Activated CD4-positive, alpha-beta memory T cell treated with anti-CD3 and anti-CD28 coated beads, Interleukin-2, amount 10 ng/mL, durations not matched to agents 7 days and 5 days (primary cell): ENCODE data around the gene RPL13. TPM values are rescaled to one million over a fixed set of nuclear protein-coding genes. Genes with fewer than 3 reads are reported as not detected.

Experiments
- CTCF ChIA-PET: fragments of 350-600 bp; sonication (Branson Sonifier 250); formaldehyde crosslinking; loops from one replicate; lab custom pipeline; 2021; ENCODE audit warnings: antibody characterized with exemption, inconsistent platforms; lab: Charles Lee
- POLR2A ChIA-PET: fragments of 350-600 bp; sonication (Branson Sonifier 250); formaldehyde crosslinking; loops from one replicate; lab custom pipeline; 2021; ENCODE audit warnings: antibody characterized with exemption; lab: Charles Lee
- DNase-seq: peaks from one replicate; pipeline ENCODE4 v3.0.0-alpha.2; 2020
- H3K27ac Mint-ChIP-seq: one replicate; pipeline ENCODE4 v1.8.0; 2021; ENCODE audit warnings: mild to moderate bottlenecking, mixed read lengths
- H3K27me3 Mint-ChIP-seq: one replicate; pipeline ENCODE4 v1.8.0; 2021; ENCODE audit warnings: mixed read lengths
- H3K36me3 Mint-ChIP-seq: one replicate; pipeline ENCODE4 v1.8.0; 2021; ENCODE audit warnings: low read depth, mixed read lengths
- H3K4me1 Mint-ChIP-seq: one replicate; pipeline ENCODE4 v1.8.0; 2021; ENCODE audit warnings: mixed read lengths
- H3K4me3 Mint-ChIP-seq: one replicate; pipeline ENCODE4 v1.8.0; 2021; ENCODE audit warnings: mild to moderate bottlenecking, mixed read lengths
- H3K9me3 Mint-ChIP-seq: one replicate; pipeline ENCODE4 v1.8.0; 2021; ENCODE audit warnings: mixed read lengths
- total RNA-seq, 2 experiments: library from RNA; stranded (reverse); gene quantifications; one replicate each; pipeline ENCODE4 v1.2.3, GENCODE V29; 2021

The RPL13 gene
- total RNA-seq, 2 experiments from 2014 or later: 2,083 to 2,114 TPM

DNA sequence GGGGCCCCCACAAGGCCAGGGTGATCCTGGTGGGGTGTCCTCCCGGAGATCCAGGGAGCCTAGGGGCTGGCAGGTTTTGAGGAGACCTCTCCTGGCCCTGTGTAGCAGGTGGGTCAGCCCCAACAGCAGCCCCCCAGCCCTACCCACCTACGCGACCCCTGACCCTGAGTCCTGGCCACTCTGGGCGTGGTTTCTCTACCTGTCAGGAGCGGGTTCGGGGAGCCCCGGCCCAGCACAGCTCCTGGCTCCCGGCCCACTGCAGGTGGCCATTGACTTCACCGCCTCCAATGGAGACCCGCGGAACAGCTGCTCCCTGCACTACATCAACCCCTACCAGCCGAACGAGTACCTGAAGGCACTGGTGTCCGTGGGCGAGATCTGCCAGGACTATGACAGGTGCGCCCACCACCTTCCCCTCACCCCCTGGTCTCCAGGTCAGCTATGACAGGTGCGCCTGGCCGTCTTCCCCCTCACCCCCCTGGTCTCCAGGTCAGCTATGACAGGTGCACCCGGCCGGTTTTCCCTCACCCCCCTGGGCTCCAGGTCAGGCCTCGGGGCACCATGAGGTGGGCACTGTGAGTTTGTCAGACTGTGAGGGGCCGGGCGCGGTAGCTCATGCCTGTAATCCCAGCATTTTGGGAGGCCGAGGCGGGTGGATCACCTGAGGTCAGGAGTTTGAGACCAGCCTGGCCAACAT, 28.1 kb downstream of the RPL13 start:
- ChIA-PET POLR2A (no interaction called here), CTCF (no interaction called here)
- Mint-ChIP-seq H3K9me3 (no peaks in the 10 kb centered on the region), H3K4me1 (peaks cover 4% of the 10 kb centered on the region), H3K27me3 (no peaks in the 10 kb centered on the region), H3K36me3 (no peaks in the 10 kb centered on the region), H3K27ac (no peak overlapping the region), H3K4me3 (no peak overlapping the region)
- no peak for DNase-seq

DNA sequence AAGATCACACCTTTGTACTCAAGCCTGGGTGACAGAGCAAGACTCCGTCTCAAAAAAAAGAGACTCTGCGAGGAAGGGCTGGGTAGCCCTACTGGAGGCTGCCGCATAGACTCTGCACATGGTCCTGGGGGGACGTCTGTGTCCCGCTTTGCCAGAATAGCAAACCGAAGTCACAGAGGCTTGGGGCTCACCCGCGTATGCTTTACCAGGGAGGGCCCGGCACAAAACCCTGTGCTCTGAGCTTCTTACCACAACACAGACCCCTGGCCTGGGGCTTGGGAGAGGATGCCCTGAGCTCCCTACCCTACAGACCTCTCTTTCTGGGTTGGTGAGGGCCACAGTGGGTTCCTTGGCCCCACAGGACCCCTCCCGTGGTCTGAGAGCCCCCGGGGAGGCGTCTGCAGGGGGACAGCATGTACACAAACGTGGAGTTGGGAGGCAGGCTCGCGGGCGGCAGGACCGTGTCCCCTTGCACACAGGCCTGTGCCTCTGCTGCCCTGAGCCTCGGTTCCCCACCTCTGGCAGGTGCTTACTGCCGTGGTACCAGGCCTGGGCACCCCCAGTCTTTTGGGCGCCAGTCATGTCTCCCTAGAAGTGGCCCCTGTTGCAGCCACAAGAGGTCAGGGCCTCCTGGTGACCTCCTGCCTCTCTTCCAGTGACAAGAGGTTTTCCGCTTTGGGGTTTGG, 28.9 kb downstream of the RPL13 start:
- POLR2A ChIA-PET: interaction anchor here (0.6 kb wide), 1 partner anchor 22 kb away, joined by 4 read pairs; no protein-coding TSS in a partner anchor
- H3K4me3 Mint-ChIP-seq: no peak overlapping the region

DNA sequence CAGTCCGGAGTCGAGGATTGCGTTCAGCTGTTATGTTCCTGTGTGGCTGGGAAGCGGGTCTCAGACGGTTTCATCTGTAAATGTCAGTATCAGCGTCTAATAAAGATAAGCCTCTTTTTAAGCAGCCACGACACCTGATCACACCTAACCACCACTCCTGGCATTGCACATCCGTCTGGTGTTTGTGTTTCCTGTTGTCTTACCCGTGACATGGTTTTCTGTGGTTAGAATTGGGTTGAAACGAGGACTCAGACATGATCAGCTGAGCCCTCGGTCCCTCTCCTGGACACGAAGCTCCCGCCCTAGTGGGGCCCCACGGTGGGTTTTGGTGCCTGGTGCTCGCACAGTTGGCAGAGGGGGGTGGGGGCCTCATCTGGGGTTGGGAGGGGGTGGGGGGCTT, 33.4 kb downstream of the RPL13 start:
- H3K27me3 Mint-ChIP-seq: no peaks in the 10 kb centered on the region
- DNase-seq: peak; percentile 70
- ChIA-PET POLR2A (interaction anchor here (0.5 to 0.8 kb wide), 2 partner anchors 63 to 812 kb away, joined by 3 to 5 read pairs; partner anchors contain the start of genes CHMP1A and SPATA33), CTCF (no interaction called here)
- no peaks in the 10 kb centered on the region for H3K9me3 Mint-ChIP-seq
- peak overlapping the region; percentile 63 for H3K27ac Mint-ChIP-seq
- no peaks in the 10 kb centered on the region for H3K36me3 Mint-ChIP-seq
- H3K4me3 Mint-ChIP-seq: peak overlapping the region; percentile 30
- H3K4me1 Mint-ChIP-seq: peaks cover 16% of the 10 kb centered on the region

More for the DNA sequence above, 28.9 kb downstream of the RPL13 start:
- Mint-ChIP-seq H3K27me3 (no peaks in the 10 kb centered on the region), H3K27ac (no peak overlapping the region), H3K9me3 (no peaks in the 10 kb centered on the region), H3K4me1 (peaks cover 12% of the 10 kb centered on the region), H3K36me3 (no peaks in the 10 kb centered on the region)
- CTCF ChIA-PET: no interaction called here
- no peak for DNase-seq

DNA sequence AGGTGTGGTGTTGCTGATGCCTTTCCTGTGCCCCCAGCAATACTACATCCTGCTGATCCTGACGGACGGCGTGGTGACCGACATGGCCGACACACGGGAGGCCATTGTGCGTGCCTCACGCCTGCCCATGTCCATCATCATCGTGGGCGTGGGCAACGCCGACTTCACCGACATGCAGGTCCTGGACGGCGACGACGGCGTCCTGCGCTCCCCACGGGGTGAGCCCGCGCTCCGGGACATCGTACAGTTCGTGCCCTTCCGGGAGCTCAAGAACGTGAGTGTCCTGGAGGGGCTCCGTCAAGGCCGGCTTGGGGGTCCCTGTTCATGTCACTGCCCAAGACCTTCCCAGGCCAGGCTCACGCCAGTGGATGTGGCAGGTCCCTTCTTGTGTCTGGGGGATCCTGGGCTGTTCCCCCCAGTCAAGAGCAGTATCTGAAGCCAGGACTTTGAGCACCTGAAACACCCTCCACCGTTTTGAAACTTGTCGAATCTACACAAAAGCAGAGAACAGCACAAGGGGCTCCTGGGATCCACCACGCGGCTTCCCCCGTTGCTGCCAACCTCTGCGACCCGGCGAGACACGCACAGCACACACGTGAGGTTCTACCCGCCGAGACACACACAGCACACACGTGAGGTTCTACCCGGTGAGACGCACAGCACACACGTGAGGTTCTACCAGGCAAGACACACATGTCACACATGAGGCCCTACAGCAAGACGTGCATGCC, 35.0 kb downstream of the RPL13 start:
- POLR2A ChIA-PET: no interaction called here
- CTCF ChIA-PET: no interaction called here
- no peak for DNase-seq
- H3K4me1 Mint-ChIP-seq: peaks cover 16% of the 10 kb centered on the region
- H3K4me3 Mint-ChIP-seq: no peak overlapping the region
- H3K27ac Mint-ChIP-seq: no peak overlapping the region
- no peaks in the 10 kb centered on the region for H3K27me3 Mint-ChIP-seq
- no peaks in the 10 kb centered on the region for H3K9me3 Mint-ChIP-seq
- no peaks in the 10 kb centered on the region for H3K36me3 Mint-ChIP-seq

DNA sequence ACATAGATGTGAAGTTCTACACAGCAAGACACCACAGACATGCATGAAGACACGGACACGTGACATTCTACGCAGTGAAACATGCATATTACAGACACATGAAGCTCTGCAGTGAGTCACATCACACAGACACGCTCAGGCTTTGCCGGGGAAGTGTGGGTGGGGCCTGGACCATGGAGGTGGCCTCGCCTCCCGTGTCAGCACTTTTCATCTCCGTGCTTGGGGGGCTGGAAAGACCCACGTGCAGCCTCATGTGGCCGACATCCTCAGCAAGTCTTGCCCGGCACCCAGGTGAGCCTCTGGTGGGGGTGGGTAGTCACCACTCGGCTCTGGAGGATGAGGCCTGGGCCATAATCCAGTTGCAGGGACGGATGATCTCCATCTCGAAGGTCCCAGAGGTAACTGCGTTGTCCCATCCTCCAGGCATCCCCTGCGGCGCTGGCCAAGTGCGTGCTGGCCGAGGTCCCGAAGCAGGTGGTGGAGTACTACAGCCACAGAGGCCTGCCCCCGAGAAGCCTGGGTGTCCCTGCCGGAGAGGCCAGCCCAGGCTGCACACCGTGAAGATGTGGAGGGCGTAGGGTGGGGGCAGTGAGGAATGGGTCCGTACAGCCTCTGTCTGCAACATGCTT, 35.7 kb downstream of the RPL13 start:
- Mint-ChIP-seq H3K4me3 (no peak overlapping the region), H3K36me3 (no peaks in the 10 kb centered on the region), H3K4me1 (peaks cover 16% of the 10 kb centered on the region), H3K27ac (no peak overlapping the region), H3K27me3 (no peaks in the 10 kb centered on the region), H3K9me3 (no peaks in the 10 kb centered on the region)
- no peak for DNase-seq
- CTCF ChIA-PET: no interaction called here
- POLR2A ChIA-PET: no interaction called here

DNA sequence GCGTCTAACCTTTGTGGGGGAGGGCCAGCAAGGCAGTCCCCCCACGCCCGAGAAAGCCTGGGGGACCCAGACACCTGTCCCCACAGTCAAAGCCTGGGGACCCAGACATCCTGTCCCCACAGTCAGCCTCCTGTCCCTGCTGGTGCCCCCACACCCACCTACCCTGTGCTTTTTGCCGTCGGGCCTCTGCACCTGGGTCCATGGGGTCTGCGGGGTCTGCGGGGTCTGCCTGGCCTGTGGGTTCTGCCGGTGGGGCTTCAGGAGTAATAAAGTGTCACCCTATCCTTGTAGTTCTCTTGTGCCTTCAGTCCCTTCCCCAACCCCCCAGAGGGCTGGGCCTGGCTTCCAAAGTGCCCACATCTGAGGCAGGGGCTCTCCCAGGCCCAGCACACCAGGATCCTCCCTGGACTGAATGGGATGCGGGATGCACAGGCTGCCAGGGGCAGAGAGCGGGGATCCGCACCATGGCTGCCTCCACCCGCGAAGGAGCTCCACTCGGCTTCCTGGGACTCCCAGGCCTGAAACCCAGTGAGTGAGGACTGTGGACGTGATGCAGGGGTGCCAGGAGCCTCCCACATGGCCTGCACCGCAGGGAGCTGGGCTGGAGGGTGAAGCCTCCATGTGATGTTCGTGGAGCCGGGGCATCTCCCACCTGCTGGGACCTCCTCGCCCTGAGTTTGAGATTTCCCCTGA, 36.6 kb downstream of the RPL13 start:
- no peak overlapping the region for H3K4me3 Mint-ChIP-seq
- ChIA-PET CTCF (interaction anchor here (1.1 kb wide), 1 partner anchor 357 kb away, joined by 3 read pairs; no protein-coding TSS in a partner anchor), POLR2A (no interaction called here)
- no peaks in the 10 kb centered on the region for H3K36me3 Mint-ChIP-seq
- H3K27me3 Mint-ChIP-seq: no peaks in the 10 kb centered on the region
- no peak overlapping the region for H3K27ac Mint-ChIP-seq
- peaks cover 17% of the 10 kb centered on the region for H3K4me1 Mint-ChIP-seq
- no peak for DNase-seq
- no peaks in the 10 kb centered on the region for H3K9me3 Mint-ChIP-seq

DNA sequence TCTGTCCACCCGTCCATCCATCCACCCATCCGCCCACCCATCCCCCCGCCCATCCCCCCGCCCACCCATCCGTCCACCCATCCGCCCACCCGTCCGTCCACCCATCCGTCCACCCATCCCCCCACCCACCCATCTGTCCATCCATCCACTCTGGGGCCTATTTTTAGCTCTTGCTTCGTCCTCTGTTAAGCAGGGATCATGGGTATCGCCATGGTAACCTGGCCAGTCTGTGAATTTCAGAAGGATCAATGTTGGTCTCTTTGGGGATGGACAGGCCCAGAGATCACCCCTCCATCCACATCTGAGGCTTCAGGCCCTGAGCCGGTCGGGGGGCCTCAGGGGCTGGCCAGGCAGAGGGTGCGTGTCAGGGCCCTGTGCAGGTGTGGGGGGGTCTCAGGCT, 37.7 kb downstream of the RPL13 start:
- no peaks in the 10 kb centered on the region for H3K27me3 Mint-ChIP-seq
- no peak for DNase-seq
- no peak overlapping the region for H3K27ac Mint-ChIP-seq
- H3K36me3 Mint-ChIP-seq: no peaks in the 10 kb centered on the region
- H3K4me3 Mint-ChIP-seq: no peak overlapping the region
- CTCF ChIA-PET: no interaction called here
- peaks cover 26% of the 10 kb centered on the region for H3K4me1 Mint-ChIP-seq
- POLR2A ChIA-PET: no interaction called here
- no peaks in the 10 kb centered on the region for H3K9me3 Mint-ChIP-seq

DNA sequence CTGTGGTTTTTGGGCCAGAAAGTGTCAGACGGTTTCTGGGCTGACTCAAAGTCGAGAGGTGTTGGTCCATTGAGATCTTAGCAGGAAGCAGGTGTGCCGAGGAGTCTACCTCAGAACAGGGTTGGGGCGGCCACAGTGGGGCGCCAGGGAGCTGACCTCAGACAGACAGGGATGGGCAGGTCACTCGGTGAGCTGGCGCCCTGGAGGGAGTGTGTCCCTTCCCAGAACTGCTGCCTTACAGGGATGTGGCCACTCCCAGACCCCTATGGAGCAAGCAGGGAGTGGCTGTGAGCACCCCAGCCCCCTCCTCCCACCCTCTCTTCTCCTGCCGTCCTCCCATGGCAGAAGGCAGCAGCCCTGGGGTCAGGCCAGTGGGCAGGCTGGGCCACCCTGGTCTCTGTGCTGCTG, 39.0 kb downstream of the RPL13 start:
- Mint-ChIP-seq H3K27ac (no peak overlapping the region), H3K27me3 (no peaks in the 10 kb centered on the region), H3K36me3 (no peaks in the 10 kb centered on the region), H3K9me3 (no peaks in the 10 kb centered on the region), H3K4me3 (no peak overlapping the region), H3K4me1 (peaks cover 15% of the 10 kb centered on the region)
- CTCF ChIA-PET: interaction anchor here (1.5 kb wide), 1 partner anchor 311 kb away, joined by 3 read pairs; no protein-coding TSS in a partner anchor
- peak; percentile 44 for DNase-seq
- POLR2A ChIA-PET: no interaction called here

DNA sequence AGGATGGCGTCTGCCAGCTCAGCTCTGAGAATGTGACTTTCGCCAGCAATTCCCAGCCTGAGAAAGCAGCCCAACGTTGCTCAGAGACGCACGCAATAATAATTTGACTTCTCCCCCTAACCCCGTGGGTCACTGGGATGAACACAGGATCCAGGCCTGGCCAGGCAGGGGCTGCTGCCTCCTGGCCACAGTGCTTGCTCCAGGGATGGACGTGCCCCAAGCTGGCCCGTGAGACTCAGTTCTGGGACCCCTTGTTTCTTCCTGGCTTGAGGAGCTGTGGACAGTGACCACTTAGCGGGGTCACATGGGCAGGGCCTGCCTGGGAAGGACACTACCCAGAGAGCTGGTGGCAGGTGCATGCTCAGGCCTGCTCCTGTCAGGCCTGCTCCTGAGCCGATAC, 39.4 kb downstream of the RPL13 start:
- Mint-ChIP-seq H3K4me1 (peaks cover 15% of the 10 kb centered on the region), H3K9me3 (no peaks in the 10 kb centered on the region), H3K27me3 (no peaks in the 10 kb centered on the region), H3K36me3 (no peaks in the 10 kb centered on the region), H3K27ac (no peak overlapping the region), H3K4me3 (no peak overlapping the region)
- ChIA-PET POLR2A (no interaction called here), CTCF (interaction anchor here (1.5 kb wide), 1 partner anchor 310 kb away, joined by 3 read pairs; no protein-coding TSS in a partner anchor)
- no peak for DNase-seq

DNA sequence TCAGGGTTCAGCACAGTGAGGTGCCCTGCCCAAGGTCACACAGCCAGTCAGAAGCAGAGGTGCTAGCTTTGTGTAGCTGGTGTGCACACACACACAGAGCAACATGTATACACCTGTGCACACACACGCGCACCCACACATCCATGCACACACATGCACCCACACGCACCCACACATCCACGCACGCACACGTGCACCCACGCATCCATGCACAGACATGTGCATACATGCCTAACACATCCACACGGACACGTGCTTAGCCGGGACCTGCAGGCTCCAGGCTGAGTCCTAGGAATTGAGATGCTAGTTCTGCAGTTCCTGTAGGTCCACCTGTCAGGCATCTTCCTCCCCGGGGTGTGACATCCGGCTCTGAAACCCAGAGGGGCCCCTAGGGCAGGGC, 39.9 kb downstream of the RPL13 start:
- ChIA-PET CTCF (interaction anchor here (1.5 kb wide), 1 partner anchor 310 kb away, joined by 3 read pairs; no protein-coding TSS in a partner anchor), POLR2A (no interaction called here)
- H3K27me3 Mint-ChIP-seq: no peaks in the 10 kb centered on the region
- H3K4me1 Mint-ChIP-seq: peaks cover 15% of the 10 kb centered on the region
- DNase-seq: no peak
- no peak overlapping the region for H3K4me3 Mint-ChIP-seq
- no peaks in the 10 kb centered on the region for H3K9me3 Mint-ChIP-seq
- no peaks in the 10 kb centered on the region for H3K36me3 Mint-ChIP-seq
- H3K27ac Mint-ChIP-seq: no peak overlapping the region

DNA sequence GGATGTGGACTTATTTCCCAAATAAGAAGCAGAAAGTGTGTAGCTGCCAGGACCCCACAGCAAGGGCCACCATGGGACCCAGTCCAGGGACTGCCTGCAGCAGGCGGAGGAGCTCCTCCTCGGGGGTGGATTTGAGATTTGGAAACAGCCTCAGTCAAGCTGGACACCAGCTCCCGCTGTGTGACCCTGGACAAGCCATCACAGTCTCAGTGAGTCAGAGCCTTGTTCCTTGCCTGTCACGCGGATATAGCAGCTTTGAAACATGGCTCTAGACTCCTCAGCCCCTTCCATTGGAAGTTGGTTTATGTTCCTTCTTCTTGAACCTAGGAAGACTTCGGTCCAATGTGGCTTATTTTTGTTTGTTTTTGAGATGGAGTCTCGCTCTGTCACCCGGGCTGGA, 40.5 kb downstream of the RPL13 start:
- Mint-ChIP-seq H3K4me3 (no peak overlapping the region), H3K27ac (no peak overlapping the region), H3K27me3 (no peaks in the 10 kb centered on the region), H3K9me3 (no peaks in the 10 kb centered on the region), H3K36me3 (no peaks in the 10 kb centered on the region), H3K4me1 (peaks cover 12% of the 10 kb centered on the region)
- ChIA-PET CTCF (interaction anchor here (1.5 kb wide), 1 partner anchor 309 kb away, joined by 3 read pairs; no protein-coding TSS in a partner anchor), POLR2A (no interaction called here)
- DNase-seq: no peak

DNA sequence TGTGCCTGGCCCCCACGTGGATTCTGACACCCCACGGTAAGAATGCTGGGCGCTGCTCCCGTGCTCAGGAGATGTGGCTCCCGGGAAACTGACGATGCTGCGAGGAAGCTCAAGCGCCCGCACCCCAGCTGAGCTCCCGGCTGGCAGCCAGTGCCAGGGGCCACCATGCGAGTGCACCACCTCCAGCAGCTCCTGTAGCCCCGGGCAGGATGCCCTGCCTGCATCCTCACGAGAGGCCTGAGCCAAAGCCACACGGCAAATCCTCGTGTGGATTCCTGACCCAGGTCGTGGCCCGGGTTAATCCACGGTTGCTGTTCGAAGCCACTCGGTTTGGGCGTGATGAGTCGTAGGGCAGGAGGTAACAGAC, 41.4 kb downstream of the RPL13 start:
- Mint-ChIP-seq H3K27ac (no peak overlapping the region), H3K4me3 (no peak overlapping the region), H3K36me3 (no peaks in the 10 kb centered on the region), H3K27me3 (no peaks in the 10 kb centered on the region), H3K9me3 (no peaks in the 10 kb centered on the region), H3K4me1 (peaks cover 12% of the 10 kb centered on the region)
- ChIA-PET POLR2A (interaction anchor here (0.9 kb wide), 1 partner anchor 40 kb away, joined by 4 read pairs; no protein-coding TSS in a partner anchor), CTCF (no interaction called here)
- DNase-seq: no peak
